Globus pallidus (tissue), 1 donor: Measurements from ENCODE around the gene CLDN3.
"Not testable (repeated sequence)": the region's sequence is repeated elsewhere in the genome, so short reads cannot be mapped to it uniquely, and the experiment has no call there.

Experiments
- DNase-seq: peaks from one replicate; pipeline ENCODE4 v3.0.0-alpha.2; 2015; ENCODE audit warnings: low spot score

CLDN3 gene

GRCh38 chr7:73770002-73770859 is at the start of gene CLDN3:
TSS of gene CLDN3 (minus strand) at chr7:73770270. CDS start at chr7:73770049, 221 bp downstream.
- no peak for DNase-seq

- no peak for DNase-seq
Measured at GRCh38 chr7:73817121-73817520, 47.1 kb upstream of the CLDN3 start.

GRCh38 chr7:73815436-73815835 is 45.4 kb upstream of the CLDN3 start:
- no peak for DNase-seq

GRCh38 chr7:73812996-73813395 is 42.9 kb upstream of the CLDN3 start:
- no peak for DNase-seq

- DNase-seq, result no peak
Measured at GRCh38 chr7:73811760-73812168, 41.7 kb upstream of the CLDN3 start.

- no peak for DNase-seq
Measured at GRCh38 chr7:73810998-73811360, 40.9 kb upstream of the CLDN3 start.

GRCh38 chr7:73809467-73809951 is 39.4 kb upstream of the CLDN3 start:
- DNase-seq, result no peak

GRCh38 chr7:73802459-73802858 is 32.4 kb upstream of the CLDN3 start:
- no peak for DNase-seq

- DNase-seq, result no peak
Measured at GRCh38 chr7:73801577-73801976, 31.5 kb upstream of the CLDN3 start.

GRCh38 chr7:73799282-73800141 is 29.4 kb upstream of the CLDN3 start:
- no peak for DNase-seq

GRCh38 chr7:73797176-73797575 is 27.1 kb upstream of the CLDN3 start:
- not testable (repeated sequence) for DNase-seq

GRCh38 chr7:73796656-73797055 is 26.6 kb upstream of the CLDN3 start:
- DNase-seq, result not testable (repeated sequence)

GRCh38 chr7:73795188-73795587 is 25.1 kb upstream of the CLDN3 start:
- not testable (repeated sequence) for DNase-seq

- DNase-seq, result not testable (repeated sequence)
Measured at GRCh38 chr7:73791170-73791690, 21.2 kb upstream of the CLDN3 start.

- DNase-seq, result no peak
Measured at GRCh38 chr7:73789051-73789450, 19.0 kb upstream of the CLDN3 start.

- DNase-seq, result not testable (repeated sequence)
Measured at GRCh38 chr7:73787786-73788048, 17.6 kb upstream of the CLDN3 start.

- no peak for DNase-seq
Measured at GRCh38 chr7:73786588-73786987, 16.5 kb upstream of the CLDN3 start.

- no peak for DNase-seq
Measured at GRCh38 chr7:73779517-73779916, 9.4 kb upstream of the CLDN3 start.

GRCh38 chr7:73778801-73779389 is 8.8 kb upstream of the CLDN3 start:
- DNase-seq, result no peak

- no peak for DNase-seq
Measured at GRCh38 chr7:73774923-73775322, 4.9 kb upstream of the CLDN3 start.

GRCh38 chr7:73773700-73774517 is 3.8 kb upstream of the CLDN3 start:
- DNase-seq, result no peak
